H9 (cell line): ENCODE results near the gene KIAA1614. TPM values are rescaled to one million over a fixed set of nuclear protein-coding genes. Genes with fewer than 3 reads are reported as not detected.

Experiments used
- DNase-seq: peaks from one replicate; pipeline ENCODE4 v3.0.0-alpha.2; 2017
- H2AFZ ChIP-seq: one replicate; pipeline ENCODE4 v1.6.1; 2013; ENCODE audit warnings: mild to moderate bottlenecking, low read length, control low read depth, moderate library complexity
- H2AK5ac ChIP-seq: 2 replicates; pipeline ENCODE4 v1.6.1; 2013; ENCODE audit warnings: low read length, control low read depth, mixed read lengths; ENCODE audit not compliant: insufficient read length
- H2BK120ac ChIP-seq: one replicate; pipeline ENCODE4 v1.6.1; 2013; ENCODE audit warnings: low read depth, mild to moderate bottlenecking, low read length, control low read depth, inconsistent platforms; ENCODE audit not compliant: poor library complexity, severe bottlenecking
- H2BK12ac ChIP-seq: 2 replicates; pipeline ENCODE4 v1.6.1; 2013; ENCODE audit warnings: low read length, control low read depth, mixed read lengths, low read depth; ENCODE audit not compliant: insufficient read length
- H2BK15ac ChIP-seq: 2 replicates; pipeline ENCODE4 v1.6.1; 2013; ENCODE audit warnings: low read depth, low read length, control low read depth
- H2BK20ac ChIP-seq: one replicate; pipeline ENCODE4 v1.6.1; 2013; ENCODE audit warnings: low read depth, mild to moderate bottlenecking, low read length, control low read depth, inconsistent platforms; ENCODE audit not compliant: poor library complexity, severe bottlenecking
- H2BK5ac ChIP-seq: 2 replicates; pipeline ENCODE4 v1.6.1; 2013; ENCODE audit warnings: low read length, control low read depth, mixed read lengths; ENCODE audit not compliant: insufficient read length
- H3K14ac ChIP-seq: 2 replicates; pipeline ENCODE4 v1.6.1; 2013; ENCODE audit warnings: low read length, control low read depth; ENCODE audit not compliant: insufficient read depth
- H3K18ac ChIP-seq: 2 replicates; pipeline ENCODE4 v1.6.1; 2013; ENCODE audit warnings: low read depth, mild to moderate bottlenecking, mixed read lengths, low read length, control low read depth; ENCODE audit not compliant: insufficient read length
- H3K23ac ChIP-seq: 2 replicates; pipeline ENCODE4 v1.6.1; 2013; ENCODE audit warnings: low read length, control low read depth, mixed read lengths, low read depth; ENCODE audit not compliant: insufficient read length
- H3K23me2 ChIP-seq: 2 replicates; pipeline ENCODE4 v1.6.1; 2013; ENCODE audit warnings: low read depth, mild to moderate bottlenecking, mixed read lengths, low read length, control low read depth; ENCODE audit not compliant: insufficient read length, poor library complexity, severe bottlenecking
- H3K27ac ChIP-seq: 2 replicates; pipeline ENCODE4 v1.5.1; 2013; ENCODE audit warnings: low read length, control low read depth, mixed read lengths, low read depth; ENCODE audit not compliant: insufficient read length
- H3K27me3 ChIP-seq: 2 replicates; pipeline ENCODE4 v1.6.1; 2013; ENCODE audit warnings: low read length, control low read depth, inconsistent platforms; ENCODE audit not compliant: insufficient read depth
- H3K4ac ChIP-seq: 2 replicates; pipeline ENCODE4 v1.6.1; 2013; ENCODE audit warnings: low read depth, mild to moderate bottlenecking, control low read depth, inconsistent platforms, low read length, moderate library complexity
- H3K4me1 ChIP-seq: 2 replicates; pipeline ENCODE4 v1.6.1; 2013; ENCODE audit warnings: low read length, control low read depth, inconsistent platforms; ENCODE audit not compliant: insufficient read depth
- H3K4me2 ChIP-seq: 2 replicates; pipeline ENCODE4 v1.6.1; 2013; ENCODE audit warnings: low read length, control low read depth, mixed read lengths; ENCODE audit not compliant: insufficient read length, insufficient read depth
- H3K56ac ChIP-seq: 2 replicates; pipeline ENCODE4 v1.6.1; 2013; ENCODE audit warnings: low read depth, mild to moderate bottlenecking, mixed read lengths, low read length, control low read depth; ENCODE audit not compliant: insufficient read length
- H3K79me1 ChIP-seq: 2 replicates; pipeline ENCODE4 v1.6.1; 2013; ENCODE audit warnings: low read depth, mild to moderate bottlenecking, moderate library complexity, low read length, control low read depth, inconsistent platforms; ENCODE audit not compliant: insufficient read depth, poor library complexity, severe bottlenecking
- H3K79me2 ChIP-seq: 2 replicates; pipeline ENCODE4 v1.6.1; 2013; ENCODE audit warnings: low read length, control low read depth, inconsistent platforms; ENCODE audit not compliant: insufficient read depth
- H3K9ac ChIP-seq: 2 replicates; pipeline ENCODE4 v1.6.1; 2013; ENCODE audit warnings: low read length, control low read depth, mixed read lengths; ENCODE audit not compliant: insufficient read length; ENCODE audit errors: extremely low read depth
- H3K9me3 ChIP-seq: one replicate; pipeline ENCODE4 v1.6.1; 2013; ENCODE audit warnings: low read depth, low read length, inconsistent platforms; ENCODE audit not compliant: control insufficient read depth
- H3T11ph ChIP-seq: one replicate; pipeline ENCODE4 v1.6.1; 2013; ENCODE audit warnings: mild to moderate bottlenecking, low read length, control low read depth, inconsistent platforms
- H4K20me1 ChIP-seq: one replicate; pipeline ENCODE4 v1.6.1; 2013; ENCODE audit not compliant: control insufficient read depth, insufficient read length, insufficient read depth
- H4K5ac ChIP-seq: 2 replicates; pipeline ENCODE4 v1.6.1; 2013; ENCODE audit warnings: low read depth, mild to moderate bottlenecking, mixed read lengths, low read length, control low read depth; ENCODE audit not compliant: insufficient read length
- H4K8ac ChIP-seq: replicated peaks from 2 replicates; pipeline ENCODE4 v1.6.1; 2013; ENCODE audit warnings: low read length, control low read depth, mixed read lengths, low read depth; ENCODE audit not compliant: insufficient read length
- H4K91ac ChIP-seq: 2 replicates; pipeline ENCODE4 v1.6.1; 2013; ENCODE audit warnings: low read depth, mild to moderate bottlenecking, moderate library complexity, mixed read lengths, low read length, control low read depth; ENCODE audit not compliant: insufficient read length
- H3K27ac Mint-ChIP-seq, 3 experiments: 2 replicates in 2 of 3; 3 replicates in 1 of 3; pipeline ENCODE4 v1.8.0; 2020 to 2021; ENCODE audit warnings: mixed read lengths in 3 of 3, mild to moderate bottlenecking in 1 of 3, moderate library complexity in 1 of 3
- H3K27me3 Mint-ChIP-seq: 2 replicates; pipeline ENCODE4 v1.8.0; 2021; ENCODE audit warnings: low read depth, mild to moderate bottlenecking, moderate library complexity, mixed read lengths
- H3K36me3 Mint-ChIP-seq, 3 experiments: 2 replicates in 2 of 3; 3 replicates in 1 of 3; pipeline ENCODE4 v1.8.0; 2020 to 2021; ENCODE audit warnings: low read depth in 3 of 3, mixed read lengths in 3 of 3; ENCODE audit not compliant: insufficient read depth in 1 of 3
- H3K4me1 Mint-ChIP-seq, 2 experiments: 2 replicates each; pipeline ENCODE4 v1.8.0; 2020; ENCODE audit warnings: mixed read lengths in 2 of 2
- H3K4me3 Mint-ChIP-seq, 2 experiments: 2 replicates in 1 of 2; 3 replicates in 1 of 2; pipeline ENCODE4 v1.8.0; 2020 to 2021; ENCODE audit warnings: mild to moderate bottlenecking in 2 of 2, mixed read lengths in 2 of 2, moderate library complexity in 1 of 2
- H3K9me3 Mint-ChIP-seq, 2 experiments: 2 replicates in 1 of 2; 3 replicates in 1 of 2; pipeline ENCODE4 v1.8.0; 2020; ENCODE audit warnings: mild to moderate bottlenecking in 2 of 2, mixed read lengths in 2 of 2, moderate library complexity in 1 of 2
- CTCF ChIP-seq: fragments of 200-600 bp; sonication (generic); conservative IDR thresholded peaks from 3 replicates; pipeline ENCODE4 v1.8.0; 2021; ENCODE audit warnings: antibody characterized with exemption, mild to moderate bottlenecking
- WGBS: extraction: QIAGEN DNeasy Blood & Tissue Kit; methylation state at CpG from one replicate; pipeline ENCODE4 v1.1.7; 2013; ENCODE audit warnings: missing lambda C conversion rate, low lambda C conversion rate, mixed read lengths; ENCODE audit not compliant: insufficient read length; ENCODE audit errors: extremely low coverage; 5-methylcytosine and 5-hydroxymethylcytosine counted together
- total RNA-seq: library from RNA; stranded (reverse); gene quantifications from 2 replicates; pipeline ENCODE4 v1.2.1, GENCODE V29; 2021

KIAA1614 gene
- total RNA-seq, 1 experiment from 2014 or later: 1.3 TPM

DNA sequence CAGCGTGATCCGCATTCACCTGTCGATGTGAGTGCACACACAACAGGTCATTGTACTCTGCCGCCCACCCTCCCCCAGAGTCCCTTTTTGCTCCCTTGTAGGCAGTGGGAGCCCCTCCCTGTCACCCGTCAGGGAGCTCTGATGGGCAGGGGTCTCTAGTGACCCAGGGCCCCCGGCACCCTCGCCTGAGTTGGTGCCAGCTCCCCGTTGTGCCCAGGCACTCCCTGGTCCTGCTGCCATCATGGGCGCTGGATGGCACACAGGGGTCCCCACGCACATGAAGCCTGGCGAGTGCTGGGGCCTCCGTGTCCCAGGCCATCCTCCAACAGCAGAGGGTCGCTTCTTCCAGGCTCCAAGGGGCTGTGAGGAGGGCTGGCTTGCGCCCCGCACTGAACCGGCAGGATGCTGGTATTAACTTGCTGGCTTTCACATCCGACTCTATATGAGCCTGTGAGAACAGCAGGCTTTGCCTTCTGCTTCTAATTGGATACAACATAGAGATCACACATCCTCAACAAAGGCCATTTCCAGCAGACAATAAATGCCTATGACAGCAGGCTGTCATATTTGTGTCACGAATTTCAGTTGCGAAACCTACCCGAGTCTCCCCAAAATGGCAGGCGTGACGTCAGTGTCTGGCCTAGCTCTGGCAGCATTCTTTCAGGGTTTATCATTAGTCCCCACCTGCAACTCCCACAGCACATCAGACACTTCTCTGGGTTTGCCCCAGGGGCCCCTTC, 35.4 kb downstream of the KIAA1614 start:
- no peaks in the 10 kb centered on the region for H3K27me3 ChIP-seq
- no peak overlapping the region for H3K56ac ChIP-seq
- no peaks in the 10 kb centered on the region for H3K79me1 ChIP-seq
- H3K4ac ChIP-seq: no peak overlapping the region
- no peak for TF ChIP-seq CTCF
- H4K5ac ChIP-seq: no peak overlapping the region
- no peak overlapping the region for H2BK5ac ChIP-seq
- H3K36me3 Mint-ChIP-seq: peaks cover 0 to 29% (median 5%) of the 10 kb centered on the region in 3 experiments; a peak in 5 of 7 replicates
- H3K4me2 ChIP-seq: no peak overlapping the region
- no peak overlapping the region for H3K4me3 Mint-ChIP-seq
- no peak overlapping the region for H4K8ac ChIP-seq
- H3K27ac Mint-ChIP-seq: 0 out of 7 replicates have a peak overlapping the region, but pooled peaks of 1 of the 3 experiments have one; percentile 42
- no peaks in the 10 kb centered on the region for H4K20me1 ChIP-seq
- H2AFZ ChIP-seq: no peak overlapping the region
- H2BK15ac ChIP-seq: no peak overlapping the region
- H3T11ph ChIP-seq: no peak overlapping the region
- whole genome bisulfite sequencing: no CpG with 5 or more reads among the region's 22 CpGs
- H3K14ac ChIP-seq: no peak overlapping the region
- no peak overlapping the region for H4K91ac ChIP-seq
- H3K4me1 ChIP-seq: no peaks in the 10 kb centered on the region
- no peak overlapping the region for H2AK5ac ChIP-seq
- no peaks in the 10 kb centered on the region for H3K9me3 ChIP-seq
- peaks cover 13 to 27% of the 10 kb centered on the region in 2 experiments for H3K4me1 Mint-ChIP-seq
- no peak overlapping the region for H3K23ac ChIP-seq
- no peak overlapping the region for H2BK120ac ChIP-seq
- H3K27me3 Mint-ChIP-seq: no peaks in the 10 kb centered on the region
- H3K27ac ChIP-seq: no peak overlapping the region
- no peaks in the 10 kb centered on the region for H3K23me2 ChIP-seq
- H3K18ac ChIP-seq: no peak overlapping the region
- no peak overlapping the region for H2BK12ac ChIP-seq
- no peaks in the 10 kb centered on the region for H3K79me2 ChIP-seq
- H3K9me3 Mint-ChIP-seq: no peaks in the 10 kb centered on the region
- H3K9ac ChIP-seq: no peak overlapping the region
- H2BK20ac ChIP-seq: no peak overlapping the region
- DNase-seq: no peak
